Tibial nerve (tissue), 4 donors: Measurements from ENCODE around the gene KRTAP5-5. TPM values are rescaled to one million over a fixed set of nuclear protein-coding genes. Genes with fewer than 3 reads are reported as not detected.

Source experiments
- DNase-seq, 2 donors: peaks; one replicate each; pipeline ENCODE4 v3.0.0-alpha.2; 2019; ENCODE audit warnings: low spot score in 2 of 2
- H3K27ac ChIP-seq, 4 donors: fragments of 200-600 bp; sonication (generic) in 3 of 4; one replicate each; pipeline ENCODE4 v1.5.1; 2017 to 2019; ENCODE audit warnings: mild to moderate bottlenecking in 1 of 4
- H3K27me3 ChIP-seq, 2 donors: fragments of 200-600 bp; sonication (generic) in 1 of 2; one replicate each; pipeline versions ENCODE4 v1.5.1 to v1.6.0; 2017 to 2019
- H3K36me3 ChIP-seq, 3 donors: fragments of 200-600 bp; sonication (generic); one replicate each; pipeline ENCODE4 v1.5.1; 2018 to 2019
- H3K4me1 ChIP-seq, 4 donors: fragments of 200-600 bp; sonication (generic) in 3 of 4; one replicate each; pipeline ENCODE4 v1.5.1; 2017 to 2019
- H3K4me3 ChIP-seq, 4 donors: fragments of 200-600 bp; sonication (generic) in 3 of 4; one replicate each; pipeline ENCODE4 v1.5.1; 2017 to 2019; ENCODE audit warnings: mild to moderate bottlenecking in 1 of 4, moderate library complexity in 1 of 4
- H3K9me3 ChIP-seq, 4 donors: fragments of 200-600 bp; sonication (generic) in 3 of 4; one replicate each; pipeline ENCODE4 v1.5.1; 2017 to 2019
- CTCF ChIP-seq, 5 experiments: fragments of 200-600 bp in 3 of 5; fragments of 450-650 bp in 2 of 5; sonication (generic) in 3 of 5; IDR thresholded peaks; one replicate each; pipeline ENCODE4 v1.5.1; 2016 to 2019; ENCODE audit warnings: antibody characterized with exemption in 5 of 5, mild to moderate bottlenecking in 3 of 5, moderate library complexity in 2 of 5
- EP300 ChIP-seq, 2 donors: sonication (generic); formaldehyde crosslinking; IDR thresholded peaks; one replicate each; pipeline ENCODE4 v1.6.1; 2017; ENCODE audit warnings: antibody characterized with exemption in 2 of 2, mild to moderate bottlenecking in 1 of 2
- POLR2A ChIP-seq, 2 donors: fragments of 450-650 bp; IDR thresholded peaks; one replicate each; pipeline ENCODE4 v1.6.1; 2017; ENCODE audit warnings: antibody characterized with exemption in 2 of 2, mild to moderate bottlenecking in 2 of 2, moderate library complexity in 2 of 2
- WGBS, 2 donors: methylation state at CpG; one replicate each; pipeline ENCODE4 v1.1.5; 2018; 5-methylcytosine and 5-hydroxymethylcytosine counted together
- total RNA-seq, 4 donors: library from RNA; depleted of rRNA; stranded (reverse); fragments of >200 nt; gene quantifications; one replicate each; pipeline ENCODE4 v1.1.0, GENCODE V29; 2016

KRTAP5-5 gene
- total RNA-seq, 4 donors from 2014 or later, result not detected

GRCh38 chr11:1619449-1619848 lies 10.1 kb upstream of the KRTAP5-5 start:
- H3K9me3 ChIP-seq, result peaks cover 0 to 4% (median 0%) of the 10 kb centered on the region in 4 donors
- TF ChIP-seq POLR2A (IDR thresholded peaks at IDR 0.05), result no peak
- no peaks in the 10 kb centered on the region for H3K36me3 ChIP-seq
- H3K27me3 ChIP-seq, result peaks cover 0 to 5% of the 10 kb centered on the region in 2 donors
- no peak overlapping the region for H3K27ac ChIP-seq
- 33 to 34% methylated on average over 10 of the region's 10 CpGs for WGBS, 2 donors
- no peak for DNase-seq
- H3K4me1 ChIP-seq, result no peaks in the 10 kb centered on the region
- no peak overlapping the region for H3K4me3 ChIP-seq

- TF ChIP-seq EP300 (IDR thresholded peaks at IDR 0.05) (no peak), CTCF (IDR thresholded peaks at IDR 0.05) (no peak), POLR2A (IDR thresholded peaks at IDR 0.05) (no peak)
- Histone ChIP-seq H3K36me3 (no peaks in the 10 kb centered on the region), H3K4me3 (no peak within 1 kb of the TSS), H3K9me3 (peaks cover 0 to 4% (median 0%) of the 10 kb centered on the region in 4 donors), H3K27me3 (peaks cover 0 to 16% of the 10 kb centered on the region in 2 donors), H3K4me1 (no peaks in the 10 kb centered on the region), H3K27ac (no peak within 1 kb of the TSS)
- DNase-seq, result no peak
- WGBS, 2 donors, result 60 to 70% methylated on average over 1 of the region's 1 CpG
Observed at GRCh38 chr11:1622086-1622485, 7.5 kb upstream of the KRTAP5-5 start, which contains the start of gene KRTAP5-4. KRTAP5-4 (minus strand) TSS chr11:1622138; CDS start chr11:1622093, 45 bp downstream.

GRCh38 chr11:1623716-1624115 lies 5.9 kb upstream of the KRTAP5-5 start:
- H3K36me3 ChIP-seq, result no peaks in the 10 kb centered on the region
- H3K4me1 ChIP-seq, result no peaks in the 10 kb centered on the region
- WGBS, 2 donors, result 87 to 91% methylated on average over 9 of the region's 9 CpGs
- no peaks in the 10 kb centered on the region for H3K9me3 ChIP-seq
- no peak for TF ChIP-seq CTCF (IDR thresholded peaks at IDR 0.05)
- TF ChIP-seq EP300 (IDR thresholded peaks at IDR 0.05), result no peak
- no peak for TF ChIP-seq POLR2A (IDR thresholded peaks at IDR 0.05)
- peaks cover 0 to 13% of the 10 kb centered on the region in 2 donors for H3K27me3 ChIP-seq
- no peak for DNase-seq
- H3K27ac ChIP-seq, result no peak overlapping the region
- no peak overlapping the region for H3K4me3 ChIP-seq

- Histone ChIP-seq H3K27me3 (peaks cover 0 to 18% of the 10 kb centered on the region in 2 donors), H3K4me3 (no peak overlapping the region), H3K36me3 (no peaks in the 10 kb centered on the region), H3K27ac (no peak overlapping the region), H3K4me1 (no peaks in the 10 kb centered on the region), H3K9me3 (no peaks in the 10 kb centered on the region)
- DNase-seq, result no peak
- TF ChIP-seq CTCF (IDR thresholded peaks at IDR 0.05) (no peak), POLR2A (IDR thresholded peaks at IDR 0.05) (no peak), EP300 (IDR thresholded peaks at IDR 0.05) (no peak)
- 72% methylated on average over 16 of the region's 16 CpGs for WGBS, 2 donors
Observed at GRCh38 chr11:1624621-1625020, 5.0 kb upstream of the KRTAP5-5 start.

GRCh38 chr11:1625541-1625940 lies 4.0 kb upstream of the KRTAP5-5 start:
- TF ChIP-seq POLR2A (IDR thresholded peaks at IDR 0.05) (no peak), EP300 (IDR thresholded peaks at IDR 0.05) (no peak), CTCF (IDR thresholded peaks at IDR 0.05) (no peak)
- Histone ChIP-seq H3K27ac (no peak overlapping the region), H3K4me3 (no peak overlapping the region), H3K36me3 (no peaks in the 10 kb centered on the region), H3K27me3 (peaks cover 0 to 23% of the 10 kb centered on the region in 2 donors), H3K9me3 (no peaks in the 10 kb centered on the region), H3K4me1 (no peaks in the 10 kb centered on the region)
- WGBS, 2 donors, result 84 to 89% methylated on average over 12 to 13 of the region's 13 CpGs
- no peak for DNase-seq
